Measurements from ENCODE around the gene NOL3.

The NOL3 gene

DNA sequence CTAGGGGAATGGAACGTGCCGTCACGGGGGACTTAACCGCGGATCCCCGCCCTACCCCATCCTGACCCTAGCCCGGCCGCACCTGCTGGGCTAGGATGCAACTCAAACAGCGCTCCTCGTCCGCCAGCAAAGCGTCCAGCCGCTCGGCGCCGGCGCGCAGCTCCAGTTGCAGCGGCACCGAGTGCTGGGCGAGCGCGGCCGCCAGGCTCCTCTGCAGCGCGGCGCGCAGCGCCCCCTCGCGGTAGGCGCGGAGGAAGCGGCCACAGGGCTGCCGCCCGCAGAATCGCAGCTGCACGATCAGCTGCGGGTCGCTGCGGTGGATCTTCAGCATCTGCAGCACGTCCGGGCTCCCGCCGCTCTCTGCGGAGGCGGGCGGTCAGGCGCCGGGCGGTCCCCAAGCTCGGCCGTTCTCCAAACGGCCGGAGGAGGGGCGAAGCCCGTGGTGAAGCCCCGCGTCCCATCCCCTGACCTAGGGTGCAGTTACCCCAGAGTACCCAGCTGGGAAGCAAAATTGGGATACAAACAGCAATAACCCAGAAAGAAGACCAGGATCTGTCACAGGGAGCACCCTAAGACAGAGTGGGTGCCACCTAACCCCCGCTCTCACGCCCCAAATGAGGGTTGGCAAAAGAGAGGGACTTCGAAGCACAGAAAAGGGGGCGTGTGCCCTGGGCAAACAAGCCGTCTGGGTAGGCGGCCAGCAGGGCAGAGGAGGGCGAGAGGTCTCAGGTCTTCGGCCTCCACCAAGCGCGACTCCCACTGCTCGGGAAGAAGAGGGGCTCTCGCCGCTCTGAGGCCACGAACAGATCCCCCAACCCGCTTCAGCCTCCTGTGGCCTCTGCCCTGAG, 14.8 kb upstream of the NOL3 start:
- peak; percentile 69 for DNase-seq

DNA sequence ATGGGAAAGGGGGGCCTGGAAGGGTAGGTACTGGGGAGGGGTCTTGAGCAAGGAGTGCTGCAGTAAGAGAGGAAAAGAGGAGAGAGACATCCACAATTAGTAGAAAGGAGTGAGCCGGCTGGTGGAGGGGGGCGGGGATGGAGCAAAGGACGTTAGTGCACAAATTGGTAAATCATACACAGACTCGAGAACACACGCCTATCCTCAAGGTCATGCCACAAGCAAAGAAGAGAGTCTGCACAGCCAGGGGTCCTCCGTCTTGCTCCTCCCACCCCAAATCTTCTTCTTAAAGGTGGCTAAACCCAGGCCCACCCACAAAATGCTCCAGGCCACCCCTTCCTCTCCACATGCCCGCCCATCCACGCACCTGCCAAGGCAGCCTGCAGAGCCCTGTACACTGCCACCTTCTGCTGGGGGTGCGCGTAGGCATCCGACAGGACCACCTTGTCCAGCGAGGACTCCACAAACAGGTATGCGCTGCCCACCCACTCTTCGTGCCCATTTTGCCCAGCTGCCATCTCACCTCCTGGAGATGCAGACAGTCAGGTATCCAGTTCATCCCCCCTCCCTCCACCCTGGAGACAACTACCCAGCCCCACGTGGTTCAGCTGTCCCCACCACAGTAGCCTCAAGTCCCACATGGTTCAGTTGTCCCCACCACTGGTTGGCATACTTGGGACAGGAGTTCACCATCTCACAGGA, 14.0 kb upstream of the NOL3 start:
- DNase-seq: no peak

DNA sequence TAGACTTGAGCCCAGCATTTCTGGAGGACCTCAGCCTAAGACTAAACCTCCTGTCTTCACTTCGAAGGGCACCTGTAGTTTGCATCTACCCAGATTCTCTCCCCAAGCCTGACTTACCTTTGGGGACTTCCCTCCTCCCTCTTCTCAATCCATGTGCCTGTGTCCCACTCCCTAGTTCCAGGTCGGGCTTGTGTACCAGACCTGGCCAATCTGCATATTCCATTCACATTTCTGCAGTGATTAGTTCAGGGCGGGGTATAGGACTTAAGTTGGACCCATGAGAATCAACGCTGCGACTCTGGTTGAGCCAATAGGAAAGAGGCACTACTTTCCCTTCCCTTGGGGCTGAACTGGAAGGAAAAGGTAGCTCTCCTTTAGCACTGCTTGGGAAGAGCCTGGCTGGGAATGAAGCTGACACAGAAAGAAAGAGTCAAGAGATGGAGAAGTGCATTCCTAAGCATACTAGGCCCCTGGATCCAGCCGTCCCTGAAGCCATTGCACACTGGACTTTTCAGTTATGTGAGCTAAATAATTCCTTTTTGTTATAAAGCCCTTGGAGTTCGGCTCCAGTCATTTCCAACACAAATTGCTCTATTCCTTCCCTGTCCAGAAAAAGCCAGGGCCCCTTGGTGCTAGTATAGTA, 13.1 kb upstream of the NOL3 start:
- DNase-seq: no peak

DNA sequence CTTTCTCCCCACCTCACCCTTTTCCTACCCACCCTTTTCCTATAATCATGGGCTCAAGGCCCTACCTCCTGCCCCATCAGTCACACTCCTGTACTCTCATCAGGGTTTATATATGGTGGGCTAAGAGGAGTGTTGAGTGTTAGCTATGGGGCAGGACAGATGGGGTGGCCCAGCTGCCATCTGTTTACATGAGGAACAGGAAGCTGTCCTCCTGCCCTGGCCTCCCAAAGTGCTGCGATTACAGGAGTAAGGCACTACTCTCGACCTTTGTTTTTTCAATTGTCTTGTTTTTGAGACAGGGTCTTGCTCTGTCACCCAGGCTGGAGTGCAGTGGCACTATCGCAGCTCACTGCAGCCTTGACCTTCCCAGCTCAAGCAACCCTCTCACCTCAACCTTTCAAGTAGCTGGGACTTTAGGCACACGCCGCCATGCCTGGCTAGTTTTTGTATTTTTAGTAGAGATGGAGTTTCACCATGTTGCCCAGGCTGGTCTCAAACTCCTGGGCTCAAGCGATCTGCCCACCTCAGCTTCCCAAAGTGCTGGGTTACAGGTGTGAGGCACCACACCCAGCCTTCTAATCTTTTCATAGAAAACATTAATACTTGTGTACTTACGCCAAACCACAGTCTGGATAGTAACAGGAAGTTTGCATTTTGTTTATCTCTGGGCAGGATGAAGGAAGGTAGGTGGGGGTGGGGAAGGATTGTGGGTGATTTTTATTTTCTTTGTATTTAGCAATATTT, 12.3 kb upstream of the NOL3 start:
- DNase-seq: no peak

DNA sequence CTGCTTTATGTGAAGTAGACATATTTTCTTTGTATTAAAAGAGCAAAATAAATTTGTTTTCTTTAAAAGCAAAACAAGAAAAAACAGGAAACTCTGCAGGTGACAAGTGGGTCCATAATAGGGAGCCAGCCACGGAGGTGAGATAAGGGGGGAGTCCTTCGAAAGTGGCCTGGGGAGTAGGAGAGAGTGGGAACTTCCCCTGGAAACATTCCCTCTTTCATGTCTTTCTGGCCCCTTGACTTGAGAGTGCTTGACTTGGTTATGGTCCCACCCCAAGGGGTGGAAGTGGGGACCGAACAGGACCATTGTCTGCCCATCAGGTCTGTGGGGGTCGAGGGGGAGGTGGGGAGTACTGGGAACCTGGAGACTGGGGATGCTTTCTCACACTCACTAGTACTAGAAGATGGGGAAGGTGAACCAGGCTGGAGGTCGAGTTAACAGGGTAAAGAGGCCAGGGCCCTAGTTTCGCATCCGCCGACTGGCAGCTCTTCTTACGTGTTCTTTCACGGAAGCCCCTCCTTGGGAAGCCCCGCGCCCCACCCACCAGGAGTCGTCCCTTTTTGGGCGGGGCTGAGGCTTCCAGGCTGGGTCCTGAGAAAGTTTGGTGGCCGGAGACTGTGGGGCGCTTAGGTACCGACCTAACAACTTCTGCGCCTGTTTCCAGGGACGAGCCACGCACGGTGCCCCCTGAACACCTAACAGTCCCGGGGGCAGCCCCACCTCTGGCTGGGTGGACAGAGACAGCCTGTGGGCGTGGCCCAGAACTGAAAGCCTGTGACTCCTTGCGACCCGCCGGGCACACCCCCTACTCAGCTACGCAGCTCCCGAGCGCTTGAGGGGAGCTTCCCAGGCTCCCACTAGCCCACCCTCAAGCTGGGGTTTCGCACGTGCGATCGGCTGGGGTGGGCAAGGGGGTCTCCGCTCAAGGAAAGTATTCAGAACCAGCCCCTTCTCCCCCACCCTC, 11.4 kb upstream of the NOL3 start:
- DNase-seq: peak; percentile 10

DNA sequence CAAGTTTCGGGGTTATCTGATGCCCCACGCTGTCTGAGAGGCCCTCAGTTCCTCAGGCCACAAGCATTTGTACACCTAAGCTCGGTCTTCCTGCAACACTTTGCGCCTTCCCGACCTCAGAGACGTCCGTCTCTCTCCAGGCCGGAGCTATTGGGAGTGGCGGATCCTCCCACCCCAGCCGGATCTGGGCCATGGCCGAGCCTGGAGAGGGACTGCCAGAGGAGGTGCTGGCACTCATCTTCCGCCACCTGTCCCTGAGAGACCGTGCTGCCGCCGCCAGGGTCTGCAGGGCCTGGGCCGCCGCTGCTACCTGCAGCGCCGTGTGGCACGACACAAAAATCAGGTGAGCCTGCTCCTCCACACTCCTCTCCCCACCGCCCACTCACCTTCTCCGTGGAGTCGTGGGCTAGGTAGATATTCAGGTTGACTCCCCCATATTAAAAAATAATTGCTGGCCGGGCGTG, 8.7 kb upstream of the NOL3 start:
- DNase-seq: no peak

DNA sequence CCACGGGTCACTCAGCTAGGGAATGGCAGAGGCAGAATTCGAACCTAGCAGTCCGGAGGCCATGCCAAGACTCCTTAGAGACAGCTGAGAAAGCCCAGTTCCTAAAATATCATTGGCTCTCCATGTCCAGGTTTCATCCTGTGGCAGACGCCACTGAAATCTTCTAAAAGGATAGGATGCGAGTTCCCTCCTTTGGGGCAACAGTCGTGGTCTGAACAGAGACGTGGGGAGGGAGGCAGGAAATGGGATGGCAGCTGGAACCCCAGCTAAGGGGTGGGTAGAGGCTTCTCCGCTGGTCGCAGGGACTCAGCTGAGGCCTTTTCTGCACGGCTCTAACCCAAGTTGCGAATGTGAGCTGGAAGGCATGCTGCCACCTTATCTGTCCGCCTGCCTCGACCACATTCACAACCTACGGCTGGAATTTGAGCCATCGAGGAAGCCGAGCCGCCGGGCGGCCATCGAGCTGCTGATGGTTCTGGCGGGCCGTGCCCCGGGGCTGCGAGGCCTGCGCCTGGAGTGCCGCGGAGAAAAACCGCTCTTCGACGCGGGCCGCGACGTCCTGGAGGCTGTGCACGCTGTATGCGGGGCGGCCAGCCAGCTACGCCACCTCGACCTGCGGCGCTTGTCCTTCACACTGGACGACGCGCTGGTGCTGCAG, 7.7 kb upstream of the NOL3 start:
- no peak for DNase-seq

DNA sequence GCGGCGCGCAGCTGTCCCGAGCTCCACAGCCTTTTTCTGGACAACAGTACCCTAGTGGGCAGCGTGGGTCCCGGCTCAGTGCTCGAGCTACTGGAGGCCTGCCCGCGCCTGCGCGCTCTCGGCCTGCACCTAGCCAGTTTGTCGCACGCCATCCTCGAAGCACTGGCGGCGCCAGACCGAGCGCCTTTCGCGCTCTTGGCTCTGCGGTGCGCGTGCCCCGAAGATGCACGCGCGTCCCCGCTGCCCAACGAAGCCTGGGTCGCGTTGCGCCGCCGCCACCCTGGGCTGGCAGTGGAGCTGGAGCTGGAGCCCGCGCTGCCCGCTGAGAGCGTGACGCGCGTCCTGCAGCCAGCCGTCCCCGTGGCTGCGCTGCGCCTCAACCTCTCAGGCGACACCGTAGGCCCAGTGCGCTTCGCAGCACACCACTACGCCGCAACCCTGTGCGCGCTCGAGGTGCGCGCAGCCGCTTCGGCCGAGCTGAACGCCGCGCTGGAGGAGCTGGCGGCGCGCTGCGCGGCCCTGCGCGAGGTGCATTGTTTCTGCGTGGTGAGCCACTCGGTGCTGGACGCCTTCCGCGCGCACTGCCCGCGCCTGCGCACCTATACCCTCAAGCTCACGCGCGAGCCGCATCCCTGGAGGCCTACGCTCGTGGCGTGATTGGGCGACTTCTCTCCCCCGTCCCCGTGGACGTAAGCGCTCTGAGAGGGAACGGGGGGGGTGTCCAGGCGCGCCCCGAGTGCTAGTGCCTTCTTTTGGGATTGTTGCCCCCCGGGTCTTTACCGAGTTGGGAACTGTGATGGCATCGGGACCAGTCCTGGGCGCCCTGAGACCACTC, 7.0 kb upstream of the NOL3 start:
- peak; percentile 84 for DNase-seq

DNA sequence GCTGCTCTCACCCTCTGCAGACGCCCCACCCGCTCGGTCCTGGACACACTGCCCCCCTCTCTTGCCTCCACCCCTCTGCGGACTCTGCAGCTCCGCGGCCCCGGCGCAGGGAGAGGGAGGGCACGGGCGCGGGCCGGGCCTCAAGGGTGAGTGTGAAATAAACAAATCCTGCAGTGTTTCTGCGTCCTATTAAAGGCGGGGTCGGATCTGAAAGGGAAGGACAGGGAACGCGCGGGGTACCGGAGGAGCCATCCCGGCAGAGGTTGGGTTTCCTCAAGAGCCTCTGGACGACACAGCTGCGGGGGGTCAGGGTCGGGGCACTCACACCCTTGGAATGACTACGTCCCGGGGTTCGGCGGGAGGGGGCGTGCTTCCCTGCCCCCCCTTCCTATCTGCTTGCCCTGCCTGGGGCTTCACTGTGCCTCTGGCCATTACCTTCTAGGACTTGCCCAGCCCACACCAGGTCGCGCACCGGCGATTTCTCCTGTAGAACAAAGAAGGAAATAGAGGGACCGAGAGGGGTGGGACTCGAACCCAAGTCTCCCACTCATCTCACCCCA, 6.3 kb upstream of the NOL3 start:
- DNase-seq: no peak

DNA sequence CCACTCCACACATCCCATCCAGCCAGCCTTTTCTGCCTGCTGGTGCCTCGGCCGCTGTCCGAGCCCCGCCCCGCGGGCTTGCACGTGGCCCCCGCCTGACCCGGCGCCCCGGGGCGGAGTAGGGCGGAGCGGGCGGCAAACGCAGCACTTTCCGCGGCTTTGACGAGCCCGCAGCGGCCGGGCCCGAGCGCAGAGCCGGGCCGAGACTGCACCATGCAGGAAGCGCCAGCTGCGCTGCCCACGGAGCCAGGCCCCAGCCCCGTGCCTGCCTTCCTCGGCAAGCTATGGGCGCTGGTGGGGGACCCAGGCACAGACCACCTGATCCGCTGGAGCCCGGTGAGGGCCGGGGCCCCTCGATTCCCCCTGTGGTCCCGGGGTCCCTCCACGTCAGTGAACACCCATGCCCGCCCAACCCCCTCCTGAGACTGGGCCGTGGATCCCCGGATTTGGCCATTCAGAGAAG, 5.7 kb upstream of the NOL3 start, which contains the start of gene HSF4:
Gene HSF4 (plus strand): TSS at position 147 of the 463 bp plus-strand sequence. CDS start 67 bp downstream, at position 214.
- DNase-seq: no peak

DNA sequence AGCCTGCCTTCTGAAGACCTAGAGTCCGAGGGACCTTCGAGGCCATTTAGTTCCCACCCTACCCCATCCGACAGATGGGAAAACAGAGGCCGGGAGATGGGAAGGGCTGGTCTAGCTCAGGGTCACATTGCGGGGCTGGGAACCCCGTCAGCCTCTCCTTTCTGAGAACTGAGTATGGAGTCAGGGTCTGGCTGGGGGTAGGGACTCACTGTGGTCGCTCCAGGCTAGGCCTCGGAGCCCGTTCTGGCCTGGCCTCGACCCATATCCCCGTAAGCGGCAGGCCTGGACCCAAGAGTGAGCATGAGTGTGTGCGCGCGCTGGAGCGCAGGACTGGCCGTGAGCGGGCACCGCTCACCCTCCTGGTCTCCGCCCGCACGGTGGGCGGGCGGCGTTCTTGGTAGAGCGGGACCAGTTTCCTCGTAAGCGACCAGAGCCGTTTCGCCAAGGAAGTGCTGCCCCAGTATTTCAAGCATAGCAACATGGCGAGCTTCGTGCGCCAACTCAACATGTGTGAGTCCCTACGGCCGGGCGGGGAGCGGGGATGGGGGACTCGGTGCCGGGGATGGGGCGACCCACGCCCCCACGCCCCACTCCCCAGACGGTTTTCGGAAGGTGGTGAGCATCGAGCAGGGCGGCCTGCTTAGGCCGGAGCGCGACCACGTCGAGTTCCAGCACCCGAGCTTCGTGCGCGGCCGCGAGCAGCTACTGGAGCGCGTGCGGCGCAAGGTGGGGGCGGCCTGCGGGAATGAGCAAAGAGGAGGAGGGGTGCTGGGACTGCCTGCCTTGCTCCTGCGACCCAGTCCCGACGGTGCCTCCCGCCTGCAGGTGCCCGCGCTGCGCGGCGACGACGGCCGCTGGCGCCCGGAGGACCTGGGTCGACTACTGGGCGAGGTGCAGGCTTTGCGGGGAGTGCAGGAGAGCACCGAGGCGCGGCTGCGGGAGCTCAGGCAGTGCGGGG, 4.9 kb upstream of the NOL3 start:
- no peak for DNase-seq

DNA sequence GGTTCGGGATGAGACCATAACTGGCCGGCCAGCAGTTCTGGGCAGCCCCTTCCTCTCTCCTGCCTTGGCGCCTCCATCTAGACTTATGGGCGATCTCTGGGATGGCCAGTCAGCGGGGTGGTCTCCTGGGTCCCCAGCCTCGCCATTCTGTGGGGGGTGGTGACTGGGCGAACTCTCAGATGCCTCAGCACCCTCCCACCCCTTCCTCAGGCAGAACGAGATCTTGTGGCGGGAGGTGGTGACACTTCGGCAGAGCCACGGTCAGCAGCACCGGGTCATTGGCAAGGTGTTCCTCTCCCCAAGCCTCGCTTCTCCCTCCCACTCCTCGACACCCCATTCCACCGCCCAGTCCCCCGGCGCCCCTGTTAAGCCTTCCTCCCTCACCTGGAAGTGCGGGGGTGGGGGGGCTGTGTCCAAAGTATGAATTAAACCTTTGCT, 4.2 kb upstream of the NOL3 start:
- DNase-seq: no peak

DNA sequence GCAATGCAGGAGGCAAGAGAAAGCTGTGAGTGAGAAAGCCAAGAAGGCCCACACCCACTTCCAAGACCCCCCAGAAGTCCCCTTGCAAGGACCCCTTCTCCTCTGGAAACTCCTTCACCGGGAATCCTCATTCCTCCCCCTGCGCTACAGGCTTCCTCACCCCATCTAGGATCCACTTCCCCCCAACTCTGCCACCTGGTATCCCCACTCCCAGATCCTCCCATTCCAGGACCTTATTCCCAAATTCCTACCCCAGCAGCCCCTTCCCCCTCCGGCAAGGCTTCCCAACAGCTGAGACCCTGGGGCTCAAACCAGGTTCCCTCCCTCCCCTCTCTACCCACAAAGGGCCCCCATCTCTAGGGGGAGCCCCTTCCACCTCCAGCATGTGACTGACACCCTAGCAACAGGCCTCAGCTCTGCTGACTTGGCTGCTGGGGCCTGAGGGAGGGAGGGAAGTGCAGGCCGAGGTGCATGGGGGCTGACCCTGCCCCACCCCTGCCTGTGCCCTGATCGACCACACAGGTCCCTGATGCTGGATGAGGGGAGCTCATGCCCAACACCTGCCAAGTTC, 3.7 kb upstream of the NOL3 start:
- DNase-seq: no peak

DNA sequence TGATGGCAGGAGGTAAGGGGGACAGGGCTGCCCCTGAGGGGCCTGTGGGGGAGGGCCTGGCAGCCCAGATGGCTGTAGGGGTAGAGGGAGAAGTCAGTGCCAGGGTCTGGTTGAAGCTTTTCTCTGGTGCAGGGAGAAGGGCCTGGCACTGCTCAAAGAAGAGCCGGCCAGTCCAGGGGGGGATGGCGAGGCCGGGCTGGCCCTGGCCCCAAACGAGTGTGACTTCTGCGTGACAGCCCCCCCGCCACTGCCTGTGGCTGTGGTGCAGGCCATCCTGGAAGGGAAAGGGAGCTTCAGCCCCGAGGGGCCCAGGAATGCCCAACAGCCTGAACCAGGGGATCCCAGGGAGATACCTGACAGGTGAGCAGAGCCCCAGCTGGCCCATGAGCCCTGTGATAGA, 2.8 kb upstream of the NOL3 start:
- DNase-seq: no peak

DNA sequence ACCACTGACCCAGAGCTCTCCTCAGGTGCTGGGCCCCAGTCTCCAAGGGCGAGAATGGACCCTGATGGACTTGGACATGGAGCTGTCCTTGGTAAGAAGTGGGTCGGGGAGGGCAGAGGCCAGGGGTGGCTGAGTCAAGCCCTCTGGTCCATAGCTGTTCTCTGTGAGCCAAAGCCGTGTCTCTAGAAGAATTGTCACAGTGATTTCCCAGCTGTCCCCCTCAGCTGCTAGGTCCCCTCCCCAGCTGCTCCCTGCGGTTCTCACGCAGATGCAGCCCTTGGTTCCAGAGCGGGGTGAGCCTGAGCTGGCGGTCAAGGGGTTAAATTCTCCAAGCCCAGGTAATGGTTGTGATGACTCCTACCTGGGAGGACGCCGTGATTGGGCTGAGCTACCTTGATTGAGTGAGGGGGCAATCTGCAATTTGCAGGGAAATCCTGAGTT, 1.3 kb upstream of the NOL3 start:
- DNase-seq: no peak

DNA sequence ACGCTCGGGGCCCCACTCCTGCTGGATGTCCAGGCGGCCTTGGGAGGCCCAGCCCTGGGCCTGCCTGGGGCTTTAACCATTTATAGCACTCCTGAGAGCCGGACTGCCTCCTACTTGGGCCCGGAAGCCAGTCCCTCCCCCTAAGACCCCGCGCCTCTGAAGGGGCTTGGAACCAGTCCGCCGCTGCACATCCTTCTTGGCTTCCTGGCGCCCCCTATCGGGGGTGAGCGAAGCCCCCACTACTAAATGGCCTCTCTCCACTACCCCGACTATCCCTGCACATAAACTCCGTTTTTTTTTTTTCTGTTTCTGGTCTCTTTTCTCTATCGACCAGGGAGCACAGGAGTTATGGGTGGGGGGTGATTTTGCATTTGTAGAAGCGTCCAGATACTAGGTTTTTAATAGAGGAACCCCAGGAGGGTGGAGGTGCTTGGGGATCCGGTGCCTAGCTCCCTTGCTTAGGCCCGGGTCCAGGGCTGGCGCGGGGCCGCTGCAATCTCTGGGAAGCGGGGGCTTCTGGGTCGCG, 633 bp upstream of the NOL3 start:
- no peak for DNase-seq

DNA sequence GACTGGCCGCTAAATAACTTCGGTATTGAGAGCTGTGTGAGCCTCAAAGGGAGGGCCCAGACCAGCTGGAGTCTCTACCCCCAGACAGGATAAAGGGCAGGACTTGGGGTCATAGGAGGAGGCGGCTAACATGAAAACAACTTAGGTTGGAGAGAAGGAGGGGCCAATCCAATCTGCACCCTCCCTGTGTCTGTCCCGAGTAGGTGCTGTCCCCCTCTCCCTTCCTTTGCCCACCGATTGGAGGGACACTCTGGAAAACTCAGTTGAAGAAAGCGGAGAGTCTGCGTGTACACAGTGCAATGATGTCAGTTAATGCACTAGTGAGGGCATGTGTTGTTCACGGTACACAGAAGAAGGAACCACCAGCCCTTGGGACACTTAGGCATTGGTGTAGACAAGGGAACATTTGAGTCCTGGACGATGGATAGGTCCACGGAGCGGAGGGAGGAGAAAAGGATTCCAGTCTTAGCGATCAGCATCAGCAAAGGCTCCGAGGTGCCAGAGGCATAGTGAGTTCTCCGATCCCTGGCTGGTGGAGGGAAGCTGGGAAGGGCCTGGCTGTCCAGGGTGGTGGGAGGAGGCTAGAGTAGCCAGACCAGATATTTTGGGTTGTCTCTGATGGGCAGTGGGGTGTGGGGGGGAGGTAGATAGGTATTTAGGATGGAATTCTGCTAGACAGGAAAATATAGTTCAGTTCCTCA, 761 bp downstream of the NOL3 start:
- DNase-seq: no peak
